AG04450 (cell line): ENCODE data around the gene NPEPL1. TPM values are rescaled to one million over a fixed set of nuclear protein-coding genes. Genes with fewer than 3 reads are reported as not detected.
"Not testable (repeated sequence)": the region's sequence is repeated elsewhere in the genome, so short reads cannot be mapped to it uniquely, and the experiment has no call there.

Experiments used
- CTCF ChIA-PET: fragments of 300-600, 350-600 bp; formaldehyde crosslinking; extraction: SDS; loops from one replicate; lab custom pipeline; 2022; ENCODE audit warnings: antibody characterized with exemption, inconsistent platforms; lab: Charles Lee
- POLR2A ChIA-PET: fragments of 350-600 bp; formaldehyde crosslinking; extraction: SDS; loops from one replicate; lab custom pipeline; 2021; ENCODE audit warnings: antibody characterized with exemption, inconsistent platforms; lab: Yijun Ruan, JAX
- DNase-seq: peaks from one replicate; pipeline ENCODE4 v3.0.0-alpha.2; 2011; ENCODE audit warnings: low read depth, low spot score
- H3K27ac ChIP-seq: one replicate; pipeline ENCODE4 v1.5.1; 2012; ENCODE audit warnings: low read depth, low read length, control low read depth
- H3K27me3 ChIP-seq: one replicate; pipeline ENCODE4 v1.6.0; 2012; ENCODE audit warnings: low read length; ENCODE audit not compliant: control insufficient read depth, insufficient read depth
- H3K4me3 ChIP-seq: 2 replicates; pipeline ENCODE4 v1.5.1; 2011; ENCODE audit warnings: mild to moderate bottlenecking, low read depth, low read length, control low read depth
- H3K9me3 ChIP-seq: 2 replicates; pipeline ENCODE4 v1.5.1; 2012; ENCODE audit warnings: low read length; ENCODE audit not compliant: control insufficient read depth, insufficient read depth
- CTCF ChIP-seq: IDR thresholded peaks from 2 replicates; pipeline ENCODE4 v1.5.1; 2011; ENCODE audit warnings: low read depth, low read length, control low read depth, inconsistent platforms
- polyA plus RNA-seq: library from polyadenylated mRNA; depleted of rRNA; stranded (reverse); fragments of >200 nt; gene quantifications from 2 replicates; pipeline ENCODE4 v1.2.3, GENCODE V29; 2011

NPEPL1 gene
- polyA plus RNA-seq, 1 experiment = 3.6 TPM

GRCh38 chr20:58747211-58747610 lies 54.6 kb downstream of the NPEPL1 start:
- no peak for TF ChIP-seq CTCF
- Histone ChIP-seq H3K9me3 (no peaks in the 10 kb centered on the region; the same call in 1 of the 2 replicates), H3K27ac (no peak overlapping the region), H3K27me3 (peaks cover 32% of the 10 kb centered on the region), H3K4me3 (no peak overlapping the region)
- ChIA-PET POLR2A (no interaction called here), CTCF (no interaction called here)
- no peak for DNase-seq

- Histone ChIP-seq H3K27ac (no peak overlapping the region), H3K4me3 (no peak overlapping the region), H3K27me3 (peaks cover 28% of the 10 kb centered on the region), H3K9me3 (no peaks in the 10 kb centered on the region; the same call in 1 of the 2 replicates)
- no peak for TF ChIP-seq CTCF
- no peak for DNase-seq
- ChIA-PET POLR2A (no interaction called here), CTCF (no interaction called here)
These were observed 56.0 kb downstream of the NPEPL1 start for GRCh38 chr20:58748618-58749017.

GRCh38 chr20:58749098-58749769 lies 56.6 kb downstream of the NPEPL1 start:
- no peaks in the 10 kb centered on the region; the same call in 1 of the 2 replicates for H3K9me3 ChIP-seq
- CTCF ChIA-PET = no interaction called here
- no peak overlapping the region for H3K27ac ChIP-seq
- TF ChIP-seq CTCF = no peak
- H3K27me3 ChIP-seq = peaks cover 28% of the 10 kb centered on the region
- no peak overlapping the region for H3K4me3 ChIP-seq
- POLR2A ChIA-PET = no interaction called here
- no peak for DNase-seq

GRCh38 chr20:58749979-58750378 lies 57.4 kb downstream of the NPEPL1 start:
- CTCF ChIA-PET = no interaction called here
- POLR2A ChIA-PET = no interaction called here
- H3K9me3 ChIP-seq = no peaks in the 10 kb centered on the region; the same call in 1 of the 2 replicates
- no peak for TF ChIP-seq CTCF
- H3K27ac ChIP-seq = no peak overlapping the region
- no peak overlapping the region for H3K4me3 ChIP-seq
- no peak for DNase-seq
- peaks cover 26% of the 10 kb centered on the region for H3K27me3 ChIP-seq

- not testable (repeated sequence) for H3K4me3 ChIP-seq
- peaks cover 21% of the 10 kb centered on the region for H3K27me3 ChIP-seq
These were observed 58.1 kb downstream of the NPEPL1 start for GRCh38 chr20:58750706-58751105.

More at GRCh38 chr20:58750706-58751105, 58.1 kb downstream of the NPEPL1 start:
- CTCF ChIA-PET, DNase-seq, H3K9me3 ChIP-seq, POLR2A ChIA-PET, H3K27ac ChIP-seq: not testable (repeated sequence)
